ENCODE measurements around the gene AGTRAP. TPM values are rescaled to one million over a fixed set of nuclear protein-coding genes. Genes with fewer than 3 reads are reported as not detected.

The AGTRAP gene
- total RNA-seq, 1 donor from 2014 or later = 64.5 TPM

DNA sequence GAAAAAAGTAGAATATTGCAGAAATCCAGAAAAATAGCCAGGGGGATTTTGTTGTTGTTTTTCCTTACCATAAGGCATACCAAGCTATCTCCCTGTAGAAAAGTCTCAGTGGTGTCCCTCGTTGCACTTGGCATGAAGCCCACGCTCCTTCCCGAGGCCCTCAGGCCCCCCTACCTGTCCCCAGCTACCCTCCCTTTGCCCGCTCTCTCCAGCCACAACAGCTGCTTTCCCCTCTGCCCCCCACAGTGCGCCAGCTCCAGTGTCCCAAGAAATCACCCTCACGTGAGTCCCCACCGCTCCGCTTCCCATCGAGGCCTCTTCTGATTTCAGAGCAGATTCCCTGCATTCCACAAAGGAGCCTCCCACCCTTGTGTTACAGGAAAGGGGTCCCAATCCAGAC lies 8.4 kb downstream of the AGTRAP start:
- Histone ChIP-seq H3K27ac (no peak overlapping the region), H3K4me3 (no peak overlapping the region), H3K36me3 (peaks cover 50% of the 10 kb centered on the region), H3K9me3 (no peaks in the 10 kb centered on the region), H3K27me3 (ENCODE audit: low read depth) (no peaks in the 10 kb centered on the region), H3K4me1 (peaks cover 24% of the 10 kb centered on the region)
- intact Hi-C loops (cut with DNase I) = no loop called here
- DNase-seq (no peak), ATAC-seq (no peak)
- TF ChIP-seq, protein P1, sequence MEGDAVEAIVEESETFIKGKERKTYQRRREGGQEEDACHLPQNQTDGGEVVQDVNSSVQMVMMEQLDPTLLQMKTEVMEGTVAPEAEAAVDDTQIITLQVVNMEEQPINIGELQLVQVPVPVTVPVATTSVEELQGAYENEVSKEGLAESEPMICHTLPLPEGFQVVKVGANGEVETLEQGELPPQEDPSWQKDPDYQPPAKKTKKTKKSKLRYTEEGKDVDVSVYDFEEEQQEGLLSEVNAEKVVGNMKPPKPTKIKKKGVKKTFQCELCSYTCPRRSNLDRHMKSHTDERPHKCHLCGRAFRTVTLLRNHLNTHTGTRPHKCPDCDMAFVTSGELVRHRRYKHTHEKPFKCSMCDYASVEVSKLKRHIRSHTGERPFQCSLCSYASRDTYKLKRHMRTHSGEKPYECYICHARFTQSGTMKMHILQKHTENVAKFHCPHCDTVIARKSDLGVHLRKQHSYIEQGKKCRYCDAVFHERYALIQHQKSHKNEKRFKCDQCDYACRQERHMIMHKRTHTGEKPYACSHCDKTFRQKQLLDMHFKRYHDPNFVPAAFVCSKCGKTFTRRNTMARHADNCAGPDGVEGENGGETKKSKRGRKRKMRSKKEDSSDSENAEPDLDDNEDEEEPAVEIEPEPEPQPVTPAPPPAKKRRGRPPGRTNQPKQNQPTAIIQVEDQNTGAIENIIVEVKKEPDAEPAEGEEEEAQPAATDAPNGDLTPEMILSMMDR (IDR thresholded peaks at IDR 0.05) = no peak

DNA sequence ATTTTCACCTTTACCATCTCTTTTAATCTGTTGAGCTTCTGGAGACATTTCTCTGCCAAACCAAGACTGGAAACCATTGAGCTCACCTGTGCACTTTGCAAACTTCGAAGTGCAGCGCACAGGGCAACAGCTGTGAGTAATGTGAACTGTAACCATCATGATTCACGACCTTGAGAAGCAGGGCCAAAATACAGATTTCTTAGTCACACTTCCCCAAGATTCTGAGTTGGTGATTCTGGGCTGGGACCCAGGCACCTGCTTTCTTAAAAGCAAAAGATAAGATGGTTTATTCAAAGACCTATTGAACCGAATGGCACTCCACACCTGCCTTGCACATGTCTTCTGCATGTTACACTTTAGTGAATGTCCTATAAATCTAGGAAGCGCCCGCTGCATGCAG lies 10.2 kb downstream of the AGTRAP start:
- TF ChIP-seq, protein P1 (IDR thresholded peaks at IDR 0.05) = no peak
- peaks cover 12% of the 10 kb centered on the region for H3K4me1 ChIP-seq
- ATAC-seq (no peak), DNase-seq (no peak)
- H3K4me3 ChIP-seq = no peak overlapping the region
- intact Hi-C loops (cut with DNase I) = no loop called here
- H3K27me3 ChIP-seq (ENCODE audit: low read depth) = no peaks in the 10 kb centered on the region
- no peaks in the 10 kb centered on the region for H3K9me3 ChIP-seq
- peaks cover 67% of the 10 kb centered on the region for H3K36me3 ChIP-seq
- H3K27ac ChIP-seq = no peak overlapping the region

DNA sequence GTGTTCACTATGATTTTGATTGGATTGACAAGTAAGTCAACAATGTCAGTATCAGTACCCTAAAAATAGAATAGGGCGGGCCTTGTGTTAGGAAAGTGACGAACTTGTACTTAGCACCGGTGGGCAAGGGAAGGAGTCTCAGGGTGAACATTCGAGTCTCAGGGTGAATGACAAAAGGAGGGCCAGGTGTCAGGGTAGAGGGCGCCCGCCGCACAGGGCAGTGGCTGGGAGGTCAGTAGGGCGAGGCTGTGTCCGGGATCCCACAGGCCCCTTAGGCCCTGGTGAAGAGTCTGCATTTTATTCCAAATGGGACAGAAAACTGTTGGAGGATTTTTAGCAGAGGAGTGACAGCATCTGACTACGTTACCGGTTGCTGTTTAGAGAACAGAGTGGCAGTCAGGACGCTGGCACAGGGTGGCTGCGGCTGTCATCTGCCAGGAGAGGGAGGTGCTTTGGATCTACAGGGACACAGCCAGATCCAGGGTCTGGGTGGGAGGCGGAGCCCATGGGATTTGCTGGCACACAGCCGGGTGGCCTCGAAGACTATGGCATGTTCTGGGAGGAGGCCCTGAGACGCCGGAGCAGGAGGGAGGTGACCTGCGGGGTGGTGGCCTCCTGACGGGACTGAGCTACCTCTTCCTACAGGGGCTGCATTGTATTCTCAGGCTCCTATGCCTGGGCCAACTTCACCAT lies 11.0 kb downstream of the AGTRAP start:
- ATAC-seq = no peak
- Histone ChIP-seq H3K4me1 (peaks cover 4% of the 10 kb centered on the region), H3K36me3 (peaks cover 69% of the 10 kb centered on the region), H3K4me3 (no peak overlapping the region), H3K9me3 (no peaks in the 10 kb centered on the region), H3K27me3 (ENCODE audit: low read depth) (no peaks in the 10 kb centered on the region), H3K27ac (no peak overlapping the region)
- intact Hi-C loops (cut with DNase I) = no loop called here
- DNase-seq = no peak
- TF ChIP-seq, protein P1 (IDR thresholded peaks at IDR 0.05) = no peak

DNA sequence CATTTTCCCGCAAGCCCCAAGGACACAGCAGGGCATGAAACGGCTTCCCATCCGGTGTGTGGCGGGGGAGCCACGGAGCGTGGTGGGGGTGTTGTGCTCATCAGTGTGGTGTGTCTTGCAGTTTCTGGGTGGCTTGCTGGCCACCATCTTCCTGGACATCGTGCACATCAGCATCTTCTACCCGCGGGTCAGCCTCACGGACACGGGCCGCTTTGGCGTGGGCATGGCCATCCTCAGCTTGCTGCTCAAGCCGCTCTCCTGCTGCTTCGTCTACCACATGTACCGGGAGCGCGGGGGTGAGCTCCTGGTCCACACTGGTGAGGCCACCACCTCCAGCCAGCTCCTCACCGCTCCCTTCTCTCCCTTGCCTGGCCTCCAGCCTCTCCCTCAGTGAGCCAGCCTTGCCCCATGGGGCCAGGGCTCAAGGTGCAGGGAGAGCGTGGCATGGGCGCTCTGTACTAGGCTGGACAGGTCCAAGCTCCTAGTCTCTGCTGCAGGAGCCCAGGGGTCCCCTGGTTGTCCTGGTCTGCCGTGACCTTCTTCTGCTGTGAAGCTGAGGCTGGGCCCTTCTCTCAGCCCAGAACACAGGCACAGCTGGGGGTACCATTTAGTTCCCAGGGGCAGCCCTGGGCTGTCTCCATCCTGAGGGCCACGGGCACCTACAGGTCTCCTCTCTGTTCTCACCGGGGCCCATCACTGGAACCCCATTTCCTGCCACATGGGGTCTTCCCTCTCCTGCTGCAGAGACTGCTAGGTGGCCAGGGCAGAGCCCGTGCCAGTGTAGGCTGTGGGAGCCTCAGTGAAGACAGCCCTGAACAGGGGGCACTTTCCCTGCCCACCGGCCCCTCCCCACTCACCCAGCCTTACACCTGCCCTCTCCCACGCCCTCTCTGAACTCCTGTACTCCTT lies 12.6 kb downstream of the AGTRAP start:
- no peak overlapping the region for H3K27ac ChIP-seq
- TF ChIP-seq, protein P1 (IDR thresholded peaks at IDR 0.05) = no peak
- DNase-seq (no peak), ATAC-seq (peak in 1 of 2 donors; percentile 5)
- H3K27me3 ChIP-seq (ENCODE audit: low read depth) = no peaks in the 10 kb centered on the region
- no peaks in the 10 kb centered on the region for H3K9me3 ChIP-seq
- H3K36me3 ChIP-seq = peaks cover 68% of the 10 kb centered on the region
- peaks cover 5% of the 10 kb centered on the region for H3K4me1 ChIP-seq
- intact Hi-C loops (cut with DNase I) = no loop called here
- H3K4me3 ChIP-seq = no peak overlapping the region

DNA sequence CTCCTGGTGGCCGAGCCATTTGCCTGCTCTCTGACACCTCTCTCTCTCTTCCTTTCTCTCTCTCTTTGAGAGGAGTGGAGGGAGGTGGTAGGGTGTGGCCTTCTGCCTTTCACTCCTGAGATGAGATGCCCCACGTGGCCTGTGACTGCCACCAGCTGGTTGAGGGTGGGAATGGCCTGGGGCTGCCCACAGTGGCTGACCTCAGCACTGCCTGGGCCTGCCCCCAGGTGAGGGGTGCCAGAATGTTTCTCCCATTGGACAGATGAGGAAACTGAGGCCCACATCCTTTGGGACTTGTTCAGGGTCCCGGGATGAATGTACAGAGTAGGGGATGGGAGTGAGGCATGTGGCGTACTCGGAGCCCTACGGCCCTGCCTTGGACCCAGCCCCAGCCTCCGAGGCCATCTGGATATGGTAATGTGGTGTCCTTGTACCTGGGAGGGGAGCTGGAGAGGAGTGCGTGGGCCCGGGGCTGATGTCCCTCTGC lies 13.3 kb downstream of the AGTRAP start:
- peaks cover 64% of the 10 kb centered on the region for H3K36me3 ChIP-seq
- H3K27ac ChIP-seq = no peak overlapping the region
- H3K4me3 ChIP-seq = no peak overlapping the region
- H3K9me3 ChIP-seq = no peaks in the 10 kb centered on the region
- H3K4me1 ChIP-seq = peaks cover 5% of the 10 kb centered on the region
- intact Hi-C loops (cut with DNase I) = no loop called here
- ATAC-seq (peak; percentile 84 to 89), DNase-seq (peak; percentile 72)
- no peaks in the 10 kb centered on the region for H3K27me3 ChIP-seq (ENCODE audit: low read depth)
- TF ChIP-seq, protein P1 (IDR thresholded peaks at IDR 0.05) = peak; percentile 64

Data from lower lobe of right lung (tissue), 2 donors.